Measurements from ENCODE around the gene ATF7IP2.
"Not testable (repeated sequence)": the region's sequence is repeated elsewhere in the genome, so short reads cannot be mapped to it uniquely, and the experiment has no call there.

The ATF7IP2 gene

GRCh38 chr16:10373556-10373955 lies 12.3 kb upstream of the ATF7IP2 start:
- DNase-seq (ENCODE audit: low read depth), result no peak

GRCh38 chr16:10376229-10376628 lies 9.6 kb upstream of the ATF7IP2 start:
- no peak for DNase-seq (ENCODE audit: low read depth)

GRCh38 chr16:10383626-10384025 lies 2.2 kb upstream of the ATF7IP2 start:
- no peak for DNase-seq (ENCODE audit: low read depth)

- DNase-seq (ENCODE audit: low read depth), result peak; percentile 8
Measured at GRCh38 chr16:10386517-10387100, 748 bp downstream of the ATF7IP2 start.

GRCh38 chr16:10387188-10387617 lies 1.3 kb downstream of the ATF7IP2 start:
- DNase-seq (ENCODE audit: low read depth), result no peak

GRCh38 chr16:10388988-10389387 lies 3.1 kb downstream of the ATF7IP2 start:
- DNase-seq (ENCODE audit: low read depth), result no peak

GRCh38 chr16:10390330-10390729 lies 4.5 kb downstream of the ATF7IP2 start:
- no peak for DNase-seq (ENCODE audit: low read depth)

GRCh38 chr16:10390867-10391266 lies 5.0 kb downstream of the ATF7IP2 start:
- no peak for DNase-seq (ENCODE audit: low read depth)

GRCh38 chr16:10391339-10391738 lies 5.5 kb downstream of the ATF7IP2 start:
- DNase-seq (ENCODE audit: low read depth), result no peak

GRCh38 chr16:10402975-10403374 lies 17.1 kb downstream of the ATF7IP2 start:
- DNase-seq (ENCODE audit: low read depth), result no peak

GRCh38 chr16:10405386-10405939 lies 19.6 kb downstream of the ATF7IP2 start:
- DNase-seq (ENCODE audit: low read depth), result peak; percentile 8

- DNase-seq (ENCODE audit: low read depth), result no peak
Measured at GRCh38 chr16:10408824-10409381, 23.0 kb downstream of the ATF7IP2 start.

- not testable (repeated sequence) for DNase-seq (ENCODE audit: low read depth)
Measured at GRCh38 chr16:10409713-10410112, 23.9 kb downstream of the ATF7IP2 start.

GRCh38 chr16:10410469-10410868 lies 24.6 kb downstream of the ATF7IP2 start:
- no peak for DNase-seq (ENCODE audit: low read depth)

- DNase-seq (ENCODE audit: low read depth), result no peak
Measured at GRCh38 chr16:10412935-10413601, 27.2 kb downstream of the ATF7IP2 start.

- DNase-seq (ENCODE audit: low read depth), result not testable (repeated sequence)
Measured at GRCh38 chr16:10418204-10418603, 32.3 kb downstream of the ATF7IP2 start.

- no peak for DNase-seq (ENCODE audit: low read depth)
Measured at GRCh38 chr16:10419701-10420100, 33.8 kb downstream of the ATF7IP2 start.

- no peak for DNase-seq (ENCODE audit: low read depth)
Measured at GRCh38 chr16:10421596-10421995, 35.7 kb downstream of the ATF7IP2 start.

- no peak for DNase-seq (ENCODE audit: low read depth)
Measured at GRCh38 chr16:10428433-10429168, 42.7 kb downstream of the ATF7IP2 start.

- DNase-seq (ENCODE audit: low read depth), result not testable (repeated sequence)
Measured at GRCh38 chr16:10429299-10429969, 43.6 kb downstream of the ATF7IP2 start.

- DNase-seq (ENCODE audit: low read depth), result no peak
Measured at GRCh38 chr16:10441726-10442125, 55.9 kb downstream of the ATF7IP2 start.

GRCh38 chr16:10447289-10447688 lies 61.4 kb downstream of the ATF7IP2 start:
- DNase-seq (ENCODE audit: low read depth), result no peak

Measured in HS-5 (cell line).